HepG2 (cell line): ENCODE results near the gene FAM222B. TPM values are rescaled to one million over a fixed set of nuclear protein-coding genes. Genes with fewer than 3 reads are reported as not detected.

Experiments used
- ARID3A ChIP-seq: IDR thresholded peaks from 2 replicates; pipeline ENCODE4 v1.6.1; 2012; ENCODE audit warnings: low read depth, low read length, improper control_type of control experiment
- EED ChIP-seq: sonication (generic); formaldehyde crosslinking; IDR thresholded peaks from 2 replicates; pipeline ENCODE4 v1.5.0; 2020; ENCODE audit warnings: mild to moderate bottlenecking, missing genetic modification reagents
- FOSL2 ChIP-seq: sonication (generic); formaldehyde crosslinking; IDR thresholded peaks from 2 replicates; pipeline ENCODE4 v1.4.0; 2020; ENCODE audit warnings: missing genetic modification reagents
- GFI1 ChIP-seq: sonication (generic); formaldehyde crosslinking; IDR thresholded peaks from 2 replicates; pipeline ENCODE4 v1.5.0; 2020; ENCODE audit warnings: missing genetic modification reagents, mild to moderate bottlenecking, borderline replicate concordance
- IKZF1 ChIP-seq: fragments of 450-650 bp; IDR thresholded peaks from 2 replicates; pipeline ENCODE4 v1.7.1; 2016
- MIER2 ChIP-seq: IDR thresholded peaks from 2 replicates; pipeline ENCODE4 v1.6.1; 2016; ENCODE audit warnings: missing biosample characterization, missing genetic modification reagents
- NFKB2 ChIP-seq: sonication (generic); formaldehyde crosslinking; IDR thresholded peaks from 2 replicates; pipeline ENCODE4 v1.4.0; 2020; ENCODE audit warnings: missing genetic modification reagents, borderline replicate concordance
- RARA ChIP-seq: IDR thresholded peaks from 2 replicates; pipeline ENCODE4 v1.6.1; 2016; ENCODE audit warnings: missing genetic modification reagents, missing compliant biosample characterization
- SIN3A ChIP-seq: IDR thresholded peaks from 2 replicates; pipeline ENCODE4 v1.6.1; 2011; ENCODE audit warnings: low read depth, mild to moderate bottlenecking, control low read depth, low read length, borderline replicate concordance
- UBTF ChIP-seq: sonication (generic); formaldehyde crosslinking; IDR thresholded peaks from 2 replicates; pipeline ENCODE4 v1.4.0; 2020; ENCODE audit warnings: mild to moderate bottlenecking, missing genetic modification reagents
- ZBTB38 ChIP-seq: sonication (generic); formaldehyde crosslinking; IDR thresholded peaks from 2 replicates; pipeline ENCODE4 v1.5.1; 2020; ENCODE audit warnings: mild to moderate bottlenecking, missing genetic modification reagents
- ZFP1 ChIP-seq: IDR thresholded peaks from 2 replicates; pipeline ENCODE4 v1.6.1; 2016
- ZNF788 ChIP-seq: sonication (generic); formaldehyde crosslinking; IDR thresholded peaks from 2 replicates; pipeline ENCODE4 v1.5.0; 2020; ENCODE audit warnings: mild to moderate bottlenecking, missing genetic modification reagents, borderline replicate concordance
- ZSCAN21 ChIP-seq: sonication (generic); formaldehyde crosslinking; IDR thresholded peaks from 2 replicates; pipeline ENCODE4 v1.8.0; 2022; ENCODE audit warnings: mild to moderate bottlenecking, missing genetic modification reagents, moderate library complexity, borderline replicate concordance
- polyA plus RNA-seq, 8 experiments: library from polyadenylated mRNA; depleted of rRNA in 3 of 8; stranded (reverse) in 7 of 8; unstranded in 1 of 8; fragments of >200 nt; fragmentation: Illumina TruSeq in 4 of 8; extraction: Trizol in 4 of 8; gene quantifications; 2 replicates each; pipeline versions ENCODE4 v1.2.1 to v1.2.3, GENCODE V29; 2011 to 2016; ENCODE audit warnings: low read depth in 4 of 8, missing spikeins in 1 of 8, mixed read lengths in 1 of 8; ENCODE audit not compliant: insufficient read depth in 1 of 8
- total RNA-seq, 5 experiments: library from RNA; depleted of rRNA; stranded (reverse); fragments of >200 nt; fragmentation: Illumina TruSeq; extraction: Trizol; gene quantifications; 2 replicates each; pipeline ENCODE4 v1.2.3, GENCODE V29; 2016; ENCODE audit warnings: low read depth in 1 of 5
- TF ChIP-seq, protein P1 (sequence below): sonication (generic); formaldehyde crosslinking; IDR thresholded peaks from 2 replicates; pipeline ENCODE4 v1.5.0; 2020; ENCODE audit warnings: mild to moderate bottlenecking, missing genetic modification reagents
- TF ChIP-seq, protein P2 (sequence below), 2 experiments: fragments of 450-650 bp in 1 of 2; sonication (generic) in 1 of 2; formaldehyde crosslinking; IDR thresholded peaks; 2 replicates each; pipeline versions ENCODE4 v1.5.0 to v1.8.0; 2020 to 2022; ENCODE audit warnings: mild to moderate bottlenecking in 1 of 2, missing genetic modification reagents in 1 of 2

The FAM222B gene
- total and polyA plus RNA-seq, 2 of the 13 experiments (the other 11 are each of a cell fraction or from before 2014, with no cell fraction given): 3.5 to 7.3 TPM

DNA sequence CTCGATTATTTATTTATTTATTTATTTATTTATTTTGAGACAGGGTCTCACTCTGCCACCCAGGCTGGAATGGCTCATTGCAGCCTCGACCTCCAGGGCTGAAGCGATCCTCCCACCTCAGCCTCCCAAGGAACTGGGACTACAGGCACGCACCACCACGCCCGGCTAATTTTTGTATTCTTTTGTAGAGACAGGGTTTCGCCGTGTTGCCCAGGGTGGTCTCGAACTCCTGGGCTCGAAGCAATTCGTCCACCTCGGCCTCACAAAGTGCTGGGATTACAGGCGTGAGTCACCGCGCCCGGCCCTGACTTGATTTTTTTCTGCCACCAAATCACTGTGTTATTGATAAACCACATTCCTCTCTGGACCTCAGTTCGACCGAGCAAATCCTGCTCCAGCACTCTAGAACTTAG, 123.6 kb downstream of the FAM222B start (continued):
- TF ChIP-seq FOSL2 (CRISPR knock-in tag): peak; percentile 85
- 0 out of 2 replicates have a peak, but pooled peaks have one; percentile 8 for TF ChIP-seq ZFP1 (CRISPR knock-in tag)
- TF ChIP-seq ZSCAN21: 0 out of 2 replicates have a peak, but pooled peaks have one; percentile 39
- TF ChIP-seq GFI1 (CRISPR knock-in tag): peak; percentile 45; the same call in 1 of the 2 replicates
- TF ChIP-seq, protein P1, sequence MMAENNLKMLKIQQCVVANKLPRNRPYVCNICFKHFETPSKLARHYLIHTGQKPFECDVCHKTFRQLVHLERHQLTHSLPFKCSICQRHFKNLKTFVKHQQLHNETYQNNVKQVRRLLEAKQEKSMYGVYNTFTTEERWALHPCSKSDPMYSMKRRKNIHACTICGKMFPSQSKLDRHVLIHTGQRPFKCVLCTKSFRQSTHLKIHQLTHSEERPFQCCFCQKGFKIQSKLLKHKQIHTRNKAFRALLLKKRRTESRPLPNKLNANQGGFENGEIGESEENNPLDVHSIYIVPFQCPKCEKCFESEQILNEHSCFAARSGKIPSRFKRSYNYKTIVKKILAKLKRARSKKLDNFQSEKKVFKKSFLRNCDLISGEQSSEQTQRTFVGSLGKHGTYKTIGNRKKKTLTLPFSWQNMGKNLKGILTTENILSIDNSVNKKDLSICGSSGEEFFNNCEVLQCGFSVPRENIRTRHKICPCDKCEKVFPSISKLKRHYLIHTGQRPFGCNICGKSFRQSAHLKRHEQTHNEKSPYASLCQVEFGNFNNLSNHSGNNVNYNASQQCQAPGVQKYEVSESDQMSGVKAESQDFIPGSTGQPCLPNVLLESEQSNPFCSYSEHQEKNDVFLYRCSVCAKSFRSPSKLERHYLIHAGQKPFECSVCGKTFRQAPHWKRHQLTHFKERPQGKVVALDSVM (CRISPR knock-in tag): peak; percentile 81
- TF ChIP-seq UBTF: no peak
- no peak for TF ChIP-seq EED (CRISPR knock-in tag)
- TF ChIP-seq IKZF1: no peak
- TF ChIP-seq ARID3A: peak; percentile 46; the same call in 1 of the 2 replicates
- no peak for TF ChIP-seq MIER2 (CRISPR knock-in tag)
- TF ChIP-seq ZBTB38 (CRISPR knock-in tag): peak; percentile 66; the same call in 1 of the 2 replicates
- no peak for TF ChIP-seq RARA (CRISPR knock-in tag)
- no peak for TF ChIP-seq SIN3A
- TF ChIP-seq NFKB2 (CRISPR knock-in tag): 0 out of 2 replicates have a peak, but pooled peaks have one; percentile 40
- 0 out of 2 replicates have a peak, but pooled peaks have one; percentile 15 for TF ChIP-seq ZNF788
- TF ChIP-seq, protein P2, sequence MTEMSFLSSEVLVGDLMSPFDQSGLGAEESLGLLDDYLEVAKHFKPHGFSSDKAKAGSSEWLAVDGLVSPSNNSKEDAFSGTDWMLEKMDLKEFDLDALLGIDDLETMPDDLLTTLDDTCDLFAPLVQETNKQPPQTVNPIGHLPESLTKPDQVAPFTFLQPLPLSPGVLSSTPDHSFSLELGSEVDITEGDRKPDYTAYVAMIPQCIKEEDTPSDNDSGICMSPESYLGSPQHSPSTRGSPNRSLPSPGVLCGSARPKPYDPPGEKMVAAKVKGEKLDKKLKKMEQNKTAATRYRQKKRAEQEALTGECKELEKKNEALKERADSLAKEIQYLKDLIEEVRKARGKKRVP (CRISPR knock-in tag; IDR thresholded peaks at IDR 0.05): peak in 1 of 2 experiments; percentile 32; a peak in 1 of 4 replicates
